Neuronal stem cell (in vitro differentiated cells): ENCODE measurements around the gene XIRP1. TPM values are rescaled to one million over a fixed set of nuclear protein-coding genes. Genes with fewer than 3 reads are reported as not detected.
A peak's percentile ranks its signal among the peaks of the same experiment; 100 is the strongest.

Source experiments
- DNase-seq: peaks from one replicate; pipeline ENCODE4 v3.0.0-alpha.2; 2013; ENCODE audit warnings: low spot score
- H2AFZ ChIP-seq: one replicate; pipeline ENCODE4 v1.6.1; 2013; ENCODE audit warnings: mild to moderate bottlenecking, low read length, inconsistent platforms
- H2AK5ac ChIP-seq: 2 replicates; pipeline ENCODE4 v1.6.1; 2013; ENCODE audit warnings: low read depth, mild to moderate bottlenecking, inconsistent platforms, low read length, moderate library complexity, mixed read lengths
- H2BK120ac ChIP-seq: 2 replicates; pipeline ENCODE4 v1.6.1; 2013; ENCODE audit warnings: low read depth, mild to moderate bottlenecking, inconsistent platforms, low read length, moderate library complexity, mixed read lengths
- H2BK12ac ChIP-seq: one replicate; pipeline ENCODE4 v1.6.1; 2013; ENCODE audit warnings: low read length, inconsistent platforms
- H2BK15ac ChIP-seq: 2 replicates; pipeline ENCODE4 v1.6.1; 2013; ENCODE audit warnings: mild to moderate bottlenecking, low read length, inconsistent platforms, mixed read lengths
- H2BK5ac ChIP-seq: one replicate; pipeline ENCODE4 v1.6.1; 2013; ENCODE audit warnings: inconsistent platforms, mild to moderate bottlenecking, low read length, moderate library complexity
- H3K14ac ChIP-seq: one replicate; pipeline ENCODE4 v1.6.1; 2013; ENCODE audit warnings: low read length, inconsistent platforms
- H3K18ac ChIP-seq: 2 replicates; pipeline ENCODE4 v1.6.1; 2013; ENCODE audit warnings: low read length, inconsistent platforms
- H3K23ac ChIP-seq: 2 replicates; pipeline ENCODE4 v1.6.1; 2013; ENCODE audit warnings: low read depth, mild to moderate bottlenecking, mixed read lengths, low read length, inconsistent platforms; ENCODE audit not compliant: poor library complexity
- H3K27ac ChIP-seq: replicated peaks from 3 replicates; pipeline ENCODE4 v1.5.1; 2013; ENCODE audit warnings: low read length, inconsistent platforms
- H3K27me3 ChIP-seq, 3 experiments: 2 replicates each; pipeline ENCODE4 v1.6.1; 2013; ENCODE audit warnings: low read length in 3 of 3, mild to moderate bottlenecking in 2 of 3, inconsistent platforms in 1 of 3, low read depth in 1 of 3, mixed read lengths in 1 of 3, moderate library complexity in 1 of 3; ENCODE audit not compliant: control insufficient read depth in 3 of 3, insufficient read depth in 3 of 3
- H3K36me3 ChIP-seq, 2 donors: replicated peaks in 1 of 2; 2 replicates each; pipeline ENCODE4 v1.6.1; 2013; ENCODE audit warnings: low read length in 2 of 2; ENCODE audit not compliant: control insufficient read depth in 2 of 2, insufficient read depth in 2 of 2
- H3K4ac ChIP-seq: 2 replicates; pipeline ENCODE4 v1.6.1; 2013; ENCODE audit warnings: inconsistent platforms, mild to moderate bottlenecking, low read length, moderate library complexity
- H3K4me1 ChIP-seq, 2 donors: 1 replicate in 1 of 2; 2 replicates in 1 of 2; pipeline ENCODE4 v1.6.1; 2013; ENCODE audit warnings: low read length in 2 of 2, low read depth in 1 of 2; ENCODE audit not compliant: control insufficient read depth in 2 of 2, insufficient read depth in 1 of 2
- H3K4me2 ChIP-seq: one replicate; pipeline ENCODE4 v1.6.1; 2013; ENCODE audit warnings: mild to moderate bottlenecking, low read length, inconsistent platforms; ENCODE audit not compliant: insufficient read depth, poor library complexity, severe bottlenecking
- H3K4me3 ChIP-seq, 2 donors: 2 replicates each; pipeline ENCODE4 v1.5.1; 2013; ENCODE audit warnings: low read length in 2 of 2, mild to moderate bottlenecking in 2 of 2, inconsistent platforms in 1 of 2, moderate library complexity in 1 of 2
- H3K79me1 ChIP-seq: one replicate; pipeline ENCODE4 v1.6.1; 2013; ENCODE audit warnings: low read depth, mild to moderate bottlenecking, inconsistent platforms, low read length, moderate library complexity
- H3K9ac ChIP-seq: one replicate; pipeline ENCODE4 v1.6.1; 2013; ENCODE audit warnings: mild to moderate bottlenecking, low read depth, low read length, inconsistent platforms; ENCODE audit not compliant: poor library complexity
- H3K9me3 ChIP-seq, 2 donors: replicated peaks in 1 of 2; 2 replicates each; pipeline versions ENCODE3 to v1.6.1; 2013; ENCODE audit warnings: low read length in 2 of 2, mild to moderate bottlenecking in 2 of 2, inconsistent platforms in 1 of 2, low read depth in 1 of 2, mixed read lengths in 1 of 2, moderate library complexity in 1 of 2; ENCODE audit not compliant: control insufficient read depth in 2 of 2, insufficient read depth in 1 of 2
- H4K8ac ChIP-seq: one replicate; pipeline ENCODE4 v1.6.1; 2013; ENCODE audit warnings: low read depth, mild to moderate bottlenecking, inconsistent platforms, low read length, moderate library complexity
- H4K91ac ChIP-seq: one replicate; pipeline ENCODE4 v1.6.1; 2013; ENCODE audit warnings: low read length, low read depth, mild to moderate bottlenecking, inconsistent platforms; ENCODE audit not compliant: poor library complexity
- WGBS, 2 donors: extraction: QIAGEN DNeasy Blood & Tissue Kit; methylation state at CpG; one replicate each; pipeline ENCODE4 v1.1.7; 2013; ENCODE audit warnings: missing lambda C conversion rate in 2 of 2, mixed read lengths in 1 of 2; ENCODE audit not compliant: insufficient read length in 2 of 2, insufficient replicate concordance in 1 of 2; ENCODE audit errors: extremely low coverage in 2 of 2; 5-methylcytosine and 5-hydroxymethylcytosine counted together
- small RNA-seq: library from polyadenylated mRNA; stranded (forward); fragments of <200 nt; extraction: miRNeasy Mini kit (QIAGEN cat#:217004); gene quantifications from one replicate; pipeline ENCODE3, GENCODE V24; 2013; ENCODE audit not compliant: insufficient read depth

XIRP1 gene

DNA sequence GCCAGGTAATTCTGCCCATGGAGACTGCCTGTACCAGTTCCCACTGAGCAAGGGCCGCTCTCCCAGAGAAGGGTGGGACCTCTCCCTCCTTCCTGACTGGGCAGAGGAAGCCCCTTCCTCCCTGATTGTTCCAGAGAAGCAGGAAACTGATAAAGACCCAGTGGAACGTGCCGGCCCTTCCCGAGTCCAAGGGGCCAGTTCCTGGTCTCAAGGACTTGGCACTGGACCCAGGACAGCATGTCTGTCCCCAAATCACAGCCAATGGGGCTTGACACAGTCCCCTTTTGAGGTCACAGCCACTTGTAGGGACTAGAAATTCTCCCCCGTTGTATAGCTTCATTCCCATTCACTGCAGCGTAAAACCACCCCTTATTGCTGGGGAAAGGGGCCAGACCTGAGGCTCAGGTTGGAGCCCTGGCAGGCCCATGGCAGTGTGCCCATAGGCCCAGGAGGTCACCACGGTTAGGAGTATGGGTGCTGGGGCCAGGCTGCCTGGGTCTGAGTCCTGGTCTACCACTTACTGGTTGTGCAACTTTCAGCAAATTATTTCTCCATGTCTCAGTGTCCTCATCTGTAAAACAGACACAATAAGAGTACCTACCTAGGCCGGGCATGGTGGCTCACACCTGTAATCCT is 57.1 kb downstream of the XIRP1 start:
- no CpG with 5 or more reads among the region's 8 CpGs for WGBS, 2 donors
- H3K4me3 ChIP-seq = no peak overlapping the region
- no peak overlapping the region for H3K14ac ChIP-seq
- no peak overlapping the region for H2AFZ ChIP-seq
- no peak overlapping the region for H2BK120ac ChIP-seq
- H3K9me3 ChIP-seq = no peaks in the 10 kb centered on the region
- no peak overlapping the region for H2AK5ac ChIP-seq
- H3K4me1 ChIP-seq = peaks cover 0 to 1% of the 10 kb centered on the region in 2 donors
- H4K91ac ChIP-seq = no peak overlapping the region
- no peaks in the 10 kb centered on the region for H3K79me1 ChIP-seq
- H3K4me2 ChIP-seq = no peak overlapping the region
- H3K9ac ChIP-seq = peak overlapping the region; percentile 13
- DNase-seq = no peak
- H2BK15ac ChIP-seq = no peak overlapping the region
- H3K27ac ChIP-seq = no peak overlapping the region
- no peaks in the 10 kb centered on the region for H3K27me3 ChIP-seq
- no peak overlapping the region for H2BK12ac ChIP-seq
- no peak overlapping the region for H4K8ac ChIP-seq
- H2BK5ac ChIP-seq = no peak overlapping the region
- no peak overlapping the region for H3K23ac ChIP-seq
- H3K18ac ChIP-seq = no peak overlapping the region
- peaks cover 0 to 2% of the 10 kb centered on the region in 2 donors for H3K36me3 ChIP-seq
- H3K4ac ChIP-seq = no peak overlapping the region

DNA sequence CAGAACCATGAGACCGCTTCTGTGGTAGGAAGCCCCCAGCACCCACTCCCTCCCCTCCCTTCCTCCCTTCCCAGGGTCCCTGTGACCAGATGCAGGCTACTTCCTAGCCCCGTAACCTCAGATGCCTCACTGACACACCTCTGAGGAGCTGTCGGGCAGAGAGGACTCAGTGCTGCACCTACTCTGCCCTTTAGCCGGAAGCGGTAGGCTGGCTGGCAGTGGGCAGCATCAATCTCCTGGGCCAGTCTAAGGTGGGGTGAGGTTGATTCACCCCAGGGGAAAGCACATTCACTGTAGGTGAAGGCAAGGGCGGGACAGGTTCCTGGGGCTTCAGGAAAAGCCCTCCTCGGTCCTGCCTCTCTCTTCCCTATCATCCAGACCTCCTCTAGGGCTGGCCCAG is 58.1 kb downstream of the XIRP1 start:
- Histone ChIP-seq H2AK5ac (peak overlapping the region; percentile 26), H2BK120ac (no peak overlapping the region), H3K23ac (peak overlapping the region; percentile 82), H4K91ac (no peak overlapping the region), H2BK12ac (no peak overlapping the region), H2BK5ac (no peak overlapping the region), H3K27me3 (no peaks in the 10 kb centered on the region), H3K14ac (no peak overlapping the region), H3K4ac (no peak overlapping the region), H3K36me3 (no peaks in the 10 kb centered on the region), H3K4me1 (peaks cover 0 to 1% of the 10 kb centered on the region in 2 donors), H3K18ac (no peak overlapping the region), H3K4me3 (no peak overlapping the region), H3K4me2 (no peak overlapping the region), H3K9me3 (no peaks in the 10 kb centered on the region), H3K79me1 (no peaks in the 10 kb centered on the region), H2BK15ac (no peak overlapping the region), H2AFZ (no peak overlapping the region), H3K9ac (peak overlapping the region; percentile 31), H4K8ac (no peak overlapping the region), H3K27ac (no peak overlapping the region)
- DNase-seq = no peak
- no CpG with 5 or more reads among the region's 7 CpGs for WGBS, 2 donors

DNA sequence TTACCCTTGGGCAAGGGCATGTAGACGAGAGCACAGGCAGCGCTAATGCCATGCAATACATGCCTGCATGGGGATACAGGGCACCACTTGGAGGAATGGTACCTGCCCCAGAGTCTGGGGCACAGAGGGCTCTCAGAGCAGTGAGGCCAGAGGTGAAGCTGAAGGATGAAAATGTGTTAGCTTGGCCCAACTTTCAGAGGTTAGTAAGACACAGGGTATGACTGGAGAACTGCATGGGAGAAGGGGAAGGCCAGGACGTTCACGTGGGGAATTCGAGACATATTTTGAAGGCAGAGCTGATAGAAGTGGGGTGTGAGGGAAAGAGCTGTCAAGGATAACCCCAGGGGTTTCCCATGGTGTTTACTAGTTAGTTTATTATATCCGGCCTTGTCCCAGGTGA is 58.6 kb downstream of the XIRP1 start:
- H4K91ac ChIP-seq = no peak overlapping the region
- no peak overlapping the region for H4K8ac ChIP-seq
- no peak overlapping the region for H2BK12ac ChIP-seq
- no peak overlapping the region for H3K18ac ChIP-seq
- no peaks in the 10 kb centered on the region for H3K4me1 ChIP-seq
- no peak overlapping the region for H3K9ac ChIP-seq
- H3K27ac ChIP-seq = no peak overlapping the region
- no CpG with 5 or more reads among the region's 6 CpGs for WGBS, 2 donors
- H2BK15ac ChIP-seq = no peak overlapping the region
- no peaks in the 10 kb centered on the region for H3K27me3 ChIP-seq
- H2AFZ ChIP-seq = no peak overlapping the region
- H2BK120ac ChIP-seq = no peak overlapping the region
- no peaks in the 10 kb centered on the region for H3K36me3 ChIP-seq
- no peak overlapping the region for H3K4ac ChIP-seq
- no peaks in the 10 kb centered on the region for H3K9me3 ChIP-seq
- no peak overlapping the region for H3K4me2 ChIP-seq
- H3K4me3 ChIP-seq = no peak overlapping the region
- DNase-seq = no peak
- H3K23ac ChIP-seq = no peak overlapping the region
- no peak overlapping the region for H2AK5ac ChIP-seq
- H3K79me1 ChIP-seq = no peaks in the 10 kb centered on the region
- H3K14ac ChIP-seq = no peak overlapping the region
- no peak overlapping the region for H2BK5ac ChIP-seq

Small RNA genes within 50 kb of the gene (small RNA-seq; reads per million reads assigned to genes)
- gene RF00017 = not detected
